Activated T-cell treated with anti-CD3 and anti-CD28 coated beads, Interleukin-2, amount 50 U/mL, for 4 hours (primary cell): Measurements from ENCODE around the gene TSPAN18. TPM values are rescaled to one million over a fixed set of nuclear protein-coding genes. Genes with fewer than 3 reads are reported as not detected.

ENCODE experiments used
- ATAC-seq, 2 donors: fragments of 200-7000 bp; cut with Tn5 transposase; one replicate each; pipeline ENCODE4 v1.10.0; 2021
- DNase-seq: peaks from one replicate; pipeline ENCODE4 v3.0.0-alpha.2; 2020
- H3K27me3 Mint-ChIP-seq: one replicate; pipeline ENCODE4 v1.8.0; 2021; ENCODE audit warnings: low read depth, mixed read lengths
- H3K36me3 Mint-ChIP-seq: one replicate; pipeline ENCODE4 v1.8.0; 2022; ENCODE audit warnings: mixed read lengths; ENCODE audit not compliant: insufficient read depth
- H3K4me1 Mint-ChIP-seq: one replicate; pipeline ENCODE4 v1.8.0; 2021; ENCODE audit warnings: low read depth, mixed read lengths
- H3K4me3 Mint-ChIP-seq: one replicate; pipeline ENCODE4 v1.8.0; 2021; ENCODE audit warnings: mild to moderate bottlenecking, moderate library complexity, mixed read lengths
- H3K9me3 Mint-ChIP-seq: one replicate; pipeline ENCODE4 v1.8.0; 2021; ENCODE audit warnings: mixed read lengths
- total RNA-seq, 3 donors: library from RNA; stranded (reverse); gene quantifications; one replicate each; pipeline ENCODE4 v1.2.1, GENCODE V29; 2021

The TSPAN18 gene
- total RNA-seq, 3 donors from 2014 or later: 0.84 to 2.0 (median 1.5) TPM

GRCh38 chr11:44904261-44905020 lies 177.7 kb downstream of the TSPAN18 start:
- DNase-seq (no peak), ATAC-seq (no peak)
- no peaks in the 10 kb centered on the region for H3K36me3 Mint-ChIP-seq
- no peaks in the 10 kb centered on the region for H3K27me3 Mint-ChIP-seq
- H3K4me1 Mint-ChIP-seq: no peaks in the 10 kb centered on the region
- no peak overlapping the region for H3K4me3 Mint-ChIP-seq
- no peaks in the 10 kb centered on the region for H3K9me3 Mint-ChIP-seq

- Mint-ChIP-seq H3K27me3 (no peaks in the 10 kb centered on the region), H3K4me3 (no peak overlapping the region), H3K36me3 (no peaks in the 10 kb centered on the region), H3K9me3 (no peaks in the 10 kb centered on the region), H3K4me1 (no peaks in the 10 kb centered on the region)
- no peak for ATAC-seq
- no peak for DNase-seq
These were observed 178.5 kb downstream of the TSPAN18 start for GRCh38 chr11:44905131-44905866.

GRCh38 chr11:44906649-44907048 lies 179.9 kb downstream of the TSPAN18 start:
- Mint-ChIP-seq H3K27me3 (no peaks in the 10 kb centered on the region), H3K4me1 (peaks cover 4% of the 10 kb centered on the region), H3K9me3 (no peaks in the 10 kb centered on the region), H3K36me3 (no peaks in the 10 kb centered on the region), H3K4me3 (no peak overlapping the region)
- DNase-seq (no peak), ATAC-seq (no peak)

- no peak for ATAC-seq
- H3K4me3 Mint-ChIP-seq: no peak overlapping the region
- H3K4me1 Mint-ChIP-seq: peaks cover 4% of the 10 kb centered on the region
- no peaks in the 10 kb centered on the region for H3K36me3 Mint-ChIP-seq
- H3K9me3 Mint-ChIP-seq: no peaks in the 10 kb centered on the region
- no peak for DNase-seq
- no peaks in the 10 kb centered on the region for H3K27me3 Mint-ChIP-seq
These were observed 182.8 kb downstream of the TSPAN18 start for GRCh38 chr11:44909557-44909956.

- ATAC-seq (no peak), DNase-seq (no peak)
- Mint-ChIP-seq H3K36me3 (no peaks in the 10 kb centered on the region), H3K4me1 (peaks cover 6% of the 10 kb centered on the region), H3K9me3 (no peaks in the 10 kb centered on the region), H3K4me3 (no peak overlapping the region), H3K27me3 (no peaks in the 10 kb centered on the region)
These were observed 183.8 kb downstream of the TSPAN18 start for GRCh38 chr11:44910591-44910990.

- Mint-ChIP-seq H3K27me3 (no peaks in the 10 kb centered on the region), H3K4me1 (peaks cover 7% of the 10 kb centered on the region), H3K9me3 (no peaks in the 10 kb centered on the region), H3K4me3 (no peak overlapping the region), H3K36me3 (no peaks in the 10 kb centered on the region)
- DNase-seq (peak; percentile 86), ATAC-seq (peak; percentile 85 to 94)
These were observed 184.5 kb downstream of the TSPAN18 start for GRCh38 chr11:44911029-44911814.

GRCh38 chr11:44912270-44912987 lies 185.7 kb downstream of the TSPAN18 start:
- no peak overlapping the region for H3K4me3 Mint-ChIP-seq
- no peaks in the 10 kb centered on the region for H3K36me3 Mint-ChIP-seq
- no peaks in the 10 kb centered on the region for H3K27me3 Mint-ChIP-seq
- ATAC-seq (no peak), DNase-seq (no peak)
- H3K4me1 Mint-ChIP-seq: peaks cover 7% of the 10 kb centered on the region
- no peaks in the 10 kb centered on the region for H3K9me3 Mint-ChIP-seq

GRCh38 chr11:44913502-44913901 lies 186.7 kb downstream of the TSPAN18 start:
- Mint-ChIP-seq H3K4me3 (no peak overlapping the region), H3K36me3 (no peaks in the 10 kb centered on the region), H3K9me3 (no peaks in the 10 kb centered on the region), H3K27me3 (no peaks in the 10 kb centered on the region), H3K4me1 (peaks cover 7% of the 10 kb centered on the region)
- ATAC-seq: no peak
- no peak for DNase-seq

GRCh38 chr11:44914105-44914504 lies 187.3 kb downstream of the TSPAN18 start:
- ATAC-seq (no peak), DNase-seq (no peak)
- Mint-ChIP-seq H3K9me3 (no peaks in the 10 kb centered on the region), H3K4me3 (no peak overlapping the region), H3K4me1 (peaks cover 7% of the 10 kb centered on the region), H3K27me3 (no peaks in the 10 kb centered on the region), H3K36me3 (no peaks in the 10 kb centered on the region)

- H3K4me1 Mint-ChIP-seq: peaks cover 7% of the 10 kb centered on the region
- DNase-seq (no peak), ATAC-seq (no peak)
- H3K27me3 Mint-ChIP-seq: no peaks in the 10 kb centered on the region
- no peaks in the 10 kb centered on the region for H3K9me3 Mint-ChIP-seq
- H3K4me3 Mint-ChIP-seq: no peak overlapping the region
- H3K36me3 Mint-ChIP-seq: peaks cover 1% of the 10 kb centered on the region
These were observed 188.2 kb downstream of the TSPAN18 start for GRCh38 chr11:44915004-44915403.

GRCh38 chr11:44915621-44916020 lies 188.9 kb downstream of the TSPAN18 start:
- DNase-seq (no peak), ATAC-seq (no peak)
- H3K9me3 Mint-ChIP-seq: no peaks in the 10 kb centered on the region
- no peaks in the 10 kb centered on the region for H3K27me3 Mint-ChIP-seq
- peaks cover 4% of the 10 kb centered on the region for H3K36me3 Mint-ChIP-seq
- peaks cover 7% of the 10 kb centered on the region for H3K4me1 Mint-ChIP-seq
- no peak overlapping the region for H3K4me3 Mint-ChIP-seq

- Mint-ChIP-seq H3K4me3 (no peak overlapping the region), H3K36me3 (peaks cover 5% of the 10 kb centered on the region), H3K27me3 (no peaks in the 10 kb centered on the region), H3K4me1 (peaks cover 3% of the 10 kb centered on the region), H3K9me3 (no peaks in the 10 kb centered on the region)
- DNase-seq (no peak), ATAC-seq (no peak)
These were observed 189.6 kb downstream of the TSPAN18 start for GRCh38 chr11:44916331-44916730.

- DNase-seq: no peak
- Mint-ChIP-seq H3K4me3 (no peak overlapping the region), H3K27me3 (no peaks in the 10 kb centered on the region), H3K36me3 (peaks cover 5% of the 10 kb centered on the region), H3K4me1 (peaks cover 3% of the 10 kb centered on the region), H3K9me3 (no peaks in the 10 kb centered on the region)
- ATAC-seq: no peak
These were observed 190.1 kb downstream of the TSPAN18 start for GRCh38 chr11:44916801-44917385.

GRCh38 chr11:44917741-44918140 lies 191.0 kb downstream of the TSPAN18 start:
- no peak for DNase-seq
- Mint-ChIP-seq H3K36me3 (peaks cover 5% of the 10 kb centered on the region), H3K9me3 (no peaks in the 10 kb centered on the region), H3K4me3 (no peak overlapping the region), H3K4me1 (peaks cover 3% of the 10 kb centered on the region), H3K27me3 (no peaks in the 10 kb centered on the region)
- no peak for ATAC-seq
